22Rv1 (cell line): ENCODE data around the gene PRCC.
A peak's percentile ranks its signal among the peaks of the same experiment; 100 is the strongest.

Experiments used
- H3K27ac ChIP-seq: fragments of 450-650 bp; 2 replicates; pipeline ENCODE4 v1.5.1; 2017
- ZFX ChIP-seq: fragments of 450-650 bp; IDR thresholded peaks from 2 replicates; pipeline ENCODE4 v1.6.1; 2017; ENCODE audit warnings: antibody characterized with exemption, borderline replicate concordance
- TF ChIP-seq, protein P1 (sequence below): fragments of 450-650 bp; IDR thresholded peaks from 2 replicates; pipeline ENCODE4 v1.5.1; 2017; ENCODE audit warnings: mild to moderate bottlenecking

PRCC gene

DNA sequence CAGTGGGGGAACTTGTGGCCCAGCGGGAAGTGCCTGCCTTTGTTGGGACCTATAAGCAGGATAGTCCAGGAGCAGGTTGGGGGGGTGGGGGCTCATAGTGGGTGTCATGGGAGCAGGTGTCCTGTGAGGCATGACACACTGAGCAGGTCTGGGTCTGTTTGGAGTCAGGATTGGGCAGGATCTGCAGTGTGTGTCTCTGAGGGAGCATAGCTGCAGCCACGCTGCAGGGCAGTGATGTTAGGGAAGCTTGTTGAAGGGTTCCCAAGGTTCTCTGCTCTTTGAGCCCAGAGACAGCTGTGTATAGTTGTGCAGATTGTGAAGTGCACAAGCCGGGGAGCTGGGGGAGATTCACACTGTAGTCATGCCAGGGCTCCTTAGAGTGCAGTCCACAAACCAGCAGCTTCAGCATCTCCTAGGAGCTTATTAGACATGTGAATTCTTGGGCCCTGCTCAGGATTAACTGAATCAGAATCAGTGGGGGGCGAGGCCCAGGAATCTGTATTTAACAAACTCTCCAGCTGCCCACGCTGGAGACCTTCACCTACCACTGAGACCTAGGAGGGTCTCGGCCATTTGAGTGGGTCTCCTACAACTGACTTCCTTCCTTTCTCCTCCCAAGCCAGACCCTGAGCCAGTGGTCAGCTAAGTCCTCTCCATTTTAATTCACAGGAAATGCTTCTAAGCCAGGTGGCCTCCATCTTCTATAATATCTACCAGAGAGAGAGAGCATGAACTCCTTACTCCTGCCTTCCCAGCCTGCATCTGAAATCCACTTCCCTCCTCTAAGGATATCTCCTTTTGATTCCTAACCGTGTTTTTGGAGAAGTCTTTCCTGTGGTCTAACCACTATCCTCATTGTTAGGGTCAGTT is 80.5 kb downstream of the PRCC start:
- TF ChIP-seq ZFX: no peak
- TF ChIP-seq, protein P1, sequence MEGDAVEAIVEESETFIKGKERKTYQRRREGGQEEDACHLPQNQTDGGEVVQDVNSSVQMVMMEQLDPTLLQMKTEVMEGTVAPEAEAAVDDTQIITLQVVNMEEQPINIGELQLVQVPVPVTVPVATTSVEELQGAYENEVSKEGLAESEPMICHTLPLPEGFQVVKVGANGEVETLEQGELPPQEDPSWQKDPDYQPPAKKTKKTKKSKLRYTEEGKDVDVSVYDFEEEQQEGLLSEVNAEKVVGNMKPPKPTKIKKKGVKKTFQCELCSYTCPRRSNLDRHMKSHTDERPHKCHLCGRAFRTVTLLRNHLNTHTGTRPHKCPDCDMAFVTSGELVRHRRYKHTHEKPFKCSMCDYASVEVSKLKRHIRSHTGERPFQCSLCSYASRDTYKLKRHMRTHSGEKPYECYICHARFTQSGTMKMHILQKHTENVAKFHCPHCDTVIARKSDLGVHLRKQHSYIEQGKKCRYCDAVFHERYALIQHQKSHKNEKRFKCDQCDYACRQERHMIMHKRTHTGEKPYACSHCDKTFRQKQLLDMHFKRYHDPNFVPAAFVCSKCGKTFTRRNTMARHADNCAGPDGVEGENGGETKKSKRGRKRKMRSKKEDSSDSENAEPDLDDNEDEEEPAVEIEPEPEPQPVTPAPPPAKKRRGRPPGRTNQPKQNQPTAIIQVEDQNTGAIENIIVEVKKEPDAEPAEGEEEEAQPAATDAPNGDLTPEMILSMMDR: no peak
- no peak overlapping the region for H3K27ac ChIP-seq

DNA sequence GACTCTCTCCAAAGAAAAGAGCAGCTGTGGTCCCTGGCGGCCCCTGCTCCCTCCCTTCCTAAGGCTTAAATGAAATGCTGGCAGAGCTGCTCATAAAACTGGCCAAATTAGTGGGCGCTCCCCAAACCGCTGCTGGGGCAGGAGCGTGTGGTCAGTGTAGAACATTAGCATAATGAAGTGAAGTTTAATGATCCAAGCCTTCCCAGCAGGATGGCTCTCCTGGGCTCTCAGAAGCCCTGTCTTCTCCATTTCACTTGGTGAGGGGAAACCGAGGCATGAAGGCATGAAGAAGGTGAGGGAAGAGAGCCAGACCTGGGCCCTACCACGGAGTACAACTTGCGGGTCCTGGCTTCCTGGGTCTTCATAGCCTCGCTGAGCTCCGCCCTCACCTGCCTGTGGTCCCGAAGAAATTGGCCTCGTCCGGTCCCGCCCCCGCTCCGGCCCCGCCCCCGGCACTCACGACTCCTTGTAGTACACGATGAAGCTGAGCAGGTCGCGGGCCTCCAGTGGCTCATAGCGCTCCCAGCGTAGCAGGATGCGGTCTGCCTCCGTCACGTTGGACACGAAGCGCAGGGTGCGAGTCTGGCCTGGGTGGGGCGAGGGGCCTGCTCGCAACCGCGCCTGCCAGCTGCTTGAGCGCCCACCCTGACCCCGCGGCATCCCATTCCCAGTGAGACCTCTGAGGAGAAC is 81.3 kb downstream of the PRCC start:
- H3K27ac ChIP-seq: no peak overlapping the region
- TF ChIP-seq ZFX: no peak
- TF ChIP-seq, protein P1: peak; percentile 16; the same call in 1 of the 2 replicates

DNA sequence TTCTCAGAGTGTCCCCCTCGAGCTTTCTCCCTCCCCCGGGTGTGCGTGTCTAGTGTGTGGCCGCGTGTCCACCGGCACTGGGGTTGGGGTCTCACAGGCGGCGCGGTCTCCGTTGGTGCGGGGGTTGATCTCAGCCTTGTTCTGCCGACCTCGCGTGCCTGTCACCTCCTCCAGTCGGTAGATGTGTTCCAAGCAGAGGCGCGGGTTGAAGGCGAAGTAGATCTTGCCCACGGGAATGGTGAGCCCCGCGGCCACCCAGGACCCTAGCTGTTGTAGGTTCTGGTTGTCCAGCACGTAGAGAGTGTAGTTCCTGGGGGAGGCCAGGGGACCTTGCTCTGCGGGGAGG is 81.8 kb downstream of the PRCC start:
- H3K27ac ChIP-seq: no peak overlapping the region
- TF ChIP-seq ZFX: no peak
- TF ChIP-seq, protein P1: no peak; the same call in 1 of the 2 replicates
